OCI-LY3 (cell line): Measurements from ENCODE around the gene ERGIC1.

Experiments
- EZH2phosphoT487 ChIP-seq: fragments of 200-600 bp; shearing (Covaris generic); IDR thresholded peaks from 2 replicates; pipeline ENCODE4 v1.6.1; 2018; ENCODE audit warnings: antibody characterized with exemption, mixed run types, low read depth
- TF ChIP-seq, protein P1 (sequence below): fragments of 200-600, 300-600 bp; sonication (generic); IDR thresholded peaks from 2 replicates; pipeline ENCODE4 v1.5.1; 2014; ENCODE audit warnings: antibody characterized with exemption, low read length, low read depth

DNA sequence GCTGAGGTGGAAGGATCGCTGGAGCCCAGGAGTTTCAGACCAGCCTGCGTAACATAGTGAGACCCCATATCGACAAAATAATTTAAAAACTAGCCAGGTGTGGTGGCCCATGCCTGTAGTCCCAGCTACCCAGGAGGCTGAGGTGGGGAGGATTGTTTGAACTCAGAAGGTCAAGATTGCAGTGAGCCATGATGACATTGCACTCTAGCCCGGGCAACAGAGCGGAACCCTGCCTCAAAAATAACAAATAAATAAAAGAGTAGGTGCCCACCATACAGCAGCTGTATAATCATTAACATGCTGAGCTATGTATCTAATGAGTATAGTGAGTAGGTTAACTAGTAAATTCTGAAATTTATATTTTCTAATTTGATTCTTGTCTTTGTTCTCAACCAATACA, 138.5 kb downstream of the ERGIC1 start:
- TF ChIP-seq, protein P1, sequence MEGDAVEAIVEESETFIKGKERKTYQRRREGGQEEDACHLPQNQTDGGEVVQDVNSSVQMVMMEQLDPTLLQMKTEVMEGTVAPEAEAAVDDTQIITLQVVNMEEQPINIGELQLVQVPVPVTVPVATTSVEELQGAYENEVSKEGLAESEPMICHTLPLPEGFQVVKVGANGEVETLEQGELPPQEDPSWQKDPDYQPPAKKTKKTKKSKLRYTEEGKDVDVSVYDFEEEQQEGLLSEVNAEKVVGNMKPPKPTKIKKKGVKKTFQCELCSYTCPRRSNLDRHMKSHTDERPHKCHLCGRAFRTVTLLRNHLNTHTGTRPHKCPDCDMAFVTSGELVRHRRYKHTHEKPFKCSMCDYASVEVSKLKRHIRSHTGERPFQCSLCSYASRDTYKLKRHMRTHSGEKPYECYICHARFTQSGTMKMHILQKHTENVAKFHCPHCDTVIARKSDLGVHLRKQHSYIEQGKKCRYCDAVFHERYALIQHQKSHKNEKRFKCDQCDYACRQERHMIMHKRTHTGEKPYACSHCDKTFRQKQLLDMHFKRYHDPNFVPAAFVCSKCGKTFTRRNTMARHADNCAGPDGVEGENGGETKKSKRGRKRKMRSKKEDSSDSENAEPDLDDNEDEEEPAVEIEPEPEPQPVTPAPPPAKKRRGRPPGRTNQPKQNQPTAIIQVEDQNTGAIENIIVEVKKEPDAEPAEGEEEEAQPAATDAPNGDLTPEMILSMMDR = no peak
- TF ChIP-seq EZH2phosphoT487 = no peak
